Stimulated activated memory B cell treated with anti-CD40 and anti-IgM and Interleukin-4, amounts not matched to agents 10 μg/mL and 1 μg/mL and 100 μg/mL, for 72 hours (primary cell): ENCODE measurements around the gene FGF2.
"Not testable (repeated sequence)": the region's sequence is repeated elsewhere in the genome, so short reads cannot be mapped to it uniquely, and the experiment has no call there.

ENCODE experiments used
- ATAC-seq: fragments of 150-1000 bp; cut with Tn5 transposase; 2 replicates; pipeline ENCODE4 v1.10.0; 2021
- H3K27ac Mint-ChIP-seq: one replicate; pipeline ENCODE4 v1.8.0; 2022; ENCODE audit warnings: mild to moderate bottlenecking, mixed read lengths
- H3K27me3 Mint-ChIP-seq: one replicate; pipeline ENCODE4 v1.8.0; 2022; ENCODE audit warnings: mixed read lengths
- H3K36me3 Mint-ChIP-seq: one replicate; pipeline ENCODE4 v1.8.0; 2022; ENCODE audit warnings: mixed read lengths
- H3K4me1 Mint-ChIP-seq: one replicate; pipeline ENCODE4 v1.8.0; 2022; ENCODE audit warnings: mixed read lengths
- H3K4me3 Mint-ChIP-seq: one replicate; pipeline ENCODE4 v1.8.0; 2022; ENCODE audit warnings: mild to moderate bottlenecking, moderate library complexity, mixed read lengths
- H3K9me3 Mint-ChIP-seq: one replicate; pipeline ENCODE4 v1.8.0; 2022; ENCODE audit warnings: mixed read lengths

The FGF2 gene

GRCh38 chr4:122798101-122798500, 28.5 kb upstream of the FGF2 start:
- ATAC-seq = no peak
- Mint-ChIP-seq H3K9me3 (no peaks in the 10 kb centered on the region), H3K27me3 (no peaks in the 10 kb centered on the region), H3K4me3 (no peak overlapping the region), H3K36me3 (no peaks in the 10 kb centered on the region), H3K27ac (no peak overlapping the region), H3K4me1 (no peaks in the 10 kb centered on the region)

DNA sequence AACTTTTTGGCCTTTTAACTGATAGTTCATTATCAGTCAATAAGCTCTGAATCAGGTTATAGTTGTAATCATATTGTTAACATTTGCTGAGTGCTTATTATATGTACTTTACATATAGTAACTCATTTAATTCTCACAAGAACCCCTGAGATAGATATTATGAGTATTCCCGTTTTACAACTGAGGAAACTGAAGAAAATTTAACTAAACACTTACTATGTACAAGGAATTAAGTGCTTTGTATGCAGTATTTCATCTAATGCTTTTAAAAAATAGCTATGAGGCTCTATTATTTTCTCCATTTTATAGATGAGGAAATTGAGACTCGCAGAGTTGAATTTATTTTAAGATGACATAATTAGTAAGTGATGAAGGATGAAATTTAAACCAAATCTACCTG, 27.7 kb upstream of the FGF2 start:
- H3K36me3 Mint-ChIP-seq = no peaks in the 10 kb centered on the region
- H3K4me1 Mint-ChIP-seq = no peaks in the 10 kb centered on the region
- no peak for ATAC-seq
- H3K9me3 Mint-ChIP-seq = no peaks in the 10 kb centered on the region
- no peak overlapping the region for H3K4me3 Mint-ChIP-seq
- no peaks in the 10 kb centered on the region for H3K27me3 Mint-ChIP-seq
- no peak overlapping the region for H3K27ac Mint-ChIP-seq

DNA sequence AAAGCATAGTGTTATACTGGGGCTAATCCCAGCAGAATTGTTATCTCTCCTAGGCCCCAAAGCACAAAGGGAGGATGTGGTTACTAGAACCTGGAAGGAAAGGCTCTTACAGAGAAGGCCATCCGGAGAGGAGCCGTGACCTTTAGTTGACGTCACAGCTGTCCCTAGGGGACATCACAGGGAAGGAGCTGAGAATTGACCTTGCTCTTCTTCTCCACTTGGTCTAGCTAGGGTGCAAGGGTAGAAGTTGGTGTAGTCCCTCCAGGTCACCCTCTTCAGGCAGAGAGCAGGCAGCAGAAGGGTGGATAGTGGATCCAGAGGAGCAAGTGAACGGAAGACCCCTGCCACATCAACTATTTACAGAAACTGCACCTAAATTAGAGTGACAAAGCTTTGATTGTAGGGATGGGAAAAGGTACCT, 22.8 kb upstream of the FGF2 start:
- Mint-ChIP-seq H3K36me3 (no peaks in the 10 kb centered on the region), H3K9me3 (no peaks in the 10 kb centered on the region), H3K4me3 (no peak overlapping the region), H3K4me1 (no peaks in the 10 kb centered on the region), H3K27ac (no peak overlapping the region), H3K27me3 (peaks cover 11% of the 10 kb centered on the region)
- ATAC-seq = peak; percentile 56

DNA sequence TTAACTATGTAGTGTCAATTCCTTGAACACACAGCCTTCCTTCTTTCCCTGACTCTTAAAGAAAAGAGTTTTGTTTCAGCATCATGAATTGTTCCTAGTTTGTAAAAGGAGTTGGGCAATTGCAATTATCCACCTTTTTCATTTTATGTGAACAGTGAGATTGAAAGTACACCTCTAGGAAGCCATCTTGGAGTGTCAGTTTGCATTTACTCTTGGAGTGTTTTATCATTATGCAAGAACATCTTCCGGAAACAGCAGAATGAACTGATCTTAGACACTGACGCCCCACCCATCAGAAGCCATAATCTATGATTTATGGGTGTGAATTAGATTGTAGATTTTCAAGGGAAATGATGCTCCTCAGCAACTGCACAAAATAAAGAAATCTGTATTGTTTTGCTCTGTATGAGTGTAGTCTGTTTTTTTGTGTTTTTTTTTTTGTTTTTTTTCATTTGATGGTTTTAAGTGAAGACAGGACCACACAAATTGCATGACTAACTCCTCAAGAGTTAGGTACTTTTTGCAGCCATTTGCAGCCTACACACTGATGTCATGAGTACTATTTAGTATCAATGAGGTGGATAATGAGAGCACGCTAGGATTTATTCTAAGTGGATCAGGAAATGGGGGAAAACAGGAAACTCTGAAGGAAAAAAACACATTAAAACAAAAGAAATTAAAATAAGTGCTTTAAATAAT, 19.5 kb upstream of the FGF2 start:
- H3K9me3 Mint-ChIP-seq = peaks cover 4% of the 10 kb centered on the region
- no peak overlapping the region for H3K4me3 Mint-ChIP-seq
- H3K4me1 Mint-ChIP-seq = no peaks in the 10 kb centered on the region
- no peaks in the 10 kb centered on the region for H3K36me3 Mint-ChIP-seq
- H3K27ac Mint-ChIP-seq = no peak overlapping the region
- H3K27me3 Mint-ChIP-seq = peaks cover 11% of the 10 kb centered on the region
- ATAC-seq = no peak

GRCh38 chr4:122810669-122811068, 16.0 kb upstream of the FGF2 start:
- Mint-ChIP-seq H3K4me3 (no peak overlapping the region), H3K27ac (no peak overlapping the region), H3K27me3 (peaks cover 8% of the 10 kb centered on the region), H3K9me3 (peaks cover 4% of the 10 kb centered on the region), H3K36me3 (no peaks in the 10 kb centered on the region), H3K4me1 (no peaks in the 10 kb centered on the region)
- ATAC-seq = no peak

- not testable (repeated sequence) for H3K4me3 Mint-ChIP-seq, ATAC-seq, H3K36me3 Mint-ChIP-seq, H3K4me1 Mint-ChIP-seq, H3K27ac Mint-ChIP-seq, H3K9me3 Mint-ChIP-seq, H3K27me3 Mint-ChIP-seq
Observed at GRCh38 chr4:122811781-122812180, 14.8 kb upstream of the FGF2 start.

DNA sequence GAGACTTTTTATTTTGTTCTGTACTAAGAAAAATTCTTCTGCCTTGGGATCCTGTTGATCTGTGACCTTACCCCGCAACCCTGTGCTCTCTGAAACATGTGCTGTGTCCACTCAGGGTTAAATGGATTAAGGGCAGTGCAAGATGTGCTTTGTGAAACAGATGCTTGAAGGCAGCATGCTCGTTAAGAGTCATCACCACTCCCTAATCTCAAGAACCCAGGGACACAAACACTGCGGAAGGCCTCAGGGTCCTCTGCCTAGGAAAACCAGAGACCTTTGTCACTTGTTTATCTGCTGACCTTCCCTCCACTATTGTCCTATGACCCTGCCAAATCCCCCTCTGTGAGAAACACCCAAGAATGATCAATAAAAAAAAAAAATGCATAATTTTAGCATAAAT, 13.8 kb upstream of the FGF2 start:
- H3K4me1 Mint-ChIP-seq, H3K4me3 Mint-ChIP-seq, H3K9me3 Mint-ChIP-seq, H3K27me3 Mint-ChIP-seq, ATAC-seq, H3K36me3 Mint-ChIP-seq, H3K27ac Mint-ChIP-seq: not testable (repeated sequence)

DNA sequence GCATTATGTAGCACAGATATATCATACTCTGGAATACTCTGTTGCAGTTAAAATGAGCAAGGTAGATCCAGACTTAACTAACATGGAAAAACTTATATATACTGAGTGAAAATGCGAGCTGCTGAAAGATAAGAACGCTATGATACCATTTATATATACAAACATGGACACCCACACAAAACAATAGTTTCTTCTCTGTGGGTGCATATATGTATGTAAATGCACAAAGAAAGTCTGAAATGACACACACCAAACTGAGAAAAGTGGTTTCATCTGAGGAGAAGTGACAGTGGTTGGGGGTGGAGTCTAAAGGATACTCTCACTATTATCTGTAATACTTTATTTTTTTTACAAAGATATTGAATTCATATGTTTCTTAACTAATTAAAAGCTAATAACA, 12.2 kb upstream of the FGF2 start:
- Mint-ChIP-seq H3K36me3 (no peaks in the 10 kb centered on the region), H3K27ac (no peak overlapping the region), H3K9me3 (peaks cover 4% of the 10 kb centered on the region), H3K27me3 (peaks cover 14% of the 10 kb centered on the region), H3K4me1 (no peaks in the 10 kb centered on the region), H3K4me3 (no peak overlapping the region)
- peak; percentile 59 for ATAC-seq

DNA sequence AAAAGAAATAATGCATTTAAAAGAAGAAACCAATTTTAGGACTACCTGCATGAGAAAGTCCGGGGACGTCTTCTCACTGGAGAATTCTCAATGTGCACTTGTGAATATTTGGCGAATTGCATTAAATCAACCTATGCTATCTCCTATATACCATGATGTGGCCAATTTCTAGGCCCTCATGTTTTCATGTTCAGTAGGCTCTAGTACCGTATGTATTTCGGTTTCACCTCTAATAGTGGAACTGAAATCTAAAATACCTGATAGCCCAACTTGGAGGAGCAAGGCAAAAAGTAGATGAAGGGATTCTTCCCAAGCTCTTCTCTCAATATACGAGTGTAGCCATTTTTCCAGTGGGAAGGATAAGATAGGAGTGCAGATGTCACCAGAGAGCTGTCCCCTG, 11.4 kb upstream of the FGF2 start:
- no peak for ATAC-seq
- Mint-ChIP-seq H3K27ac (no peak overlapping the region), H3K36me3 (no peaks in the 10 kb centered on the region), H3K4me1 (no peaks in the 10 kb centered on the region), H3K27me3 (peaks cover 17% of the 10 kb centered on the region), H3K9me3 (peaks cover 4% of the 10 kb centered on the region), H3K4me3 (no peak overlapping the region)

DNA sequence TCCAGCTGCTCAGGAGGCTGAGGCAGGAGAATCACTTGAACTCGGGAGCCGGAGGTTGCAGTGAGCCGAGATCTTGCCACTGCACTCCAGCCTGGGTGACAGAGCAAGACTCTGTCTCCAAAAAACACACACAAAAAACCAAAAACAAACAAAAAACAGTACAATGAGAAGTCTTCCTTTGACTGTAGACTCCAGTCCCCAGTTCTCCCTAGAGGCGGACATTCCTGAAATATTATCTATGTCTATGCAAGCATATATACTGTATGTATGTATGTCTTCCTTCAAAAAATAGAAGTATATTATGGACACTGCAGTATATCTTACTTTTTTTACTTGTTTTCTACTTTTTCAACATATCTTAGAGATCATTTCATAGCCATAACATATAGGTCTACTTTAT, 10.2 kb upstream of the FGF2 start:
- no peak overlapping the region for H3K27ac Mint-ChIP-seq
- H3K36me3 Mint-ChIP-seq = no peaks in the 10 kb centered on the region
- peaks cover 27% of the 10 kb centered on the region for H3K27me3 Mint-ChIP-seq
- H3K4me3 Mint-ChIP-seq = no peak overlapping the region
- no peak for ATAC-seq
- no peaks in the 10 kb centered on the region for H3K4me1 Mint-ChIP-seq
- H3K9me3 Mint-ChIP-seq = no peaks in the 10 kb centered on the region

- no peak overlapping the region for H3K27ac Mint-ChIP-seq
- no peaks in the 10 kb centered on the region for H3K36me3 Mint-ChIP-seq
- peaks cover 47% of the 10 kb centered on the region for H3K27me3 Mint-ChIP-seq
- peaks cover 6% of the 10 kb centered on the region for H3K9me3 Mint-ChIP-seq
- no peaks in the 10 kb centered on the region for H3K4me1 Mint-ChIP-seq
- no peak overlapping the region for H3K4me3 Mint-ChIP-seq
- no peak for ATAC-seq
Observed at GRCh38 chr4:122819708-122820449, 6.8 kb upstream of the FGF2 start.

- Mint-ChIP-seq H3K4me3 (no peak overlapping the region), H3K27me3 (peaks cover 59% of the 10 kb centered on the region), H3K9me3 (peaks cover 6% of the 10 kb centered on the region), H3K36me3 (no peaks in the 10 kb centered on the region), H3K27ac (no peak overlapping the region), H3K4me1 (no peaks in the 10 kb centered on the region)
- ATAC-seq = no peak
Observed at GRCh38 chr4:122821092-122821491, 5.5 kb upstream of the FGF2 start.

- H3K4me3 Mint-ChIP-seq = no peak overlapping the region
- no peak overlapping the region for H3K27ac Mint-ChIP-seq
- H3K27me3 Mint-ChIP-seq = peaks cover 70% of the 10 kb centered on the region
- H3K4me1 Mint-ChIP-seq = peaks cover 5% of the 10 kb centered on the region
- no peak for ATAC-seq
- H3K9me3 Mint-ChIP-seq = peaks cover 6% of the 10 kb centered on the region
- no peaks in the 10 kb centered on the region for H3K36me3 Mint-ChIP-seq
Observed at GRCh38 chr4:122822466-122822865, 4.2 kb upstream of the FGF2 start.

DNA sequence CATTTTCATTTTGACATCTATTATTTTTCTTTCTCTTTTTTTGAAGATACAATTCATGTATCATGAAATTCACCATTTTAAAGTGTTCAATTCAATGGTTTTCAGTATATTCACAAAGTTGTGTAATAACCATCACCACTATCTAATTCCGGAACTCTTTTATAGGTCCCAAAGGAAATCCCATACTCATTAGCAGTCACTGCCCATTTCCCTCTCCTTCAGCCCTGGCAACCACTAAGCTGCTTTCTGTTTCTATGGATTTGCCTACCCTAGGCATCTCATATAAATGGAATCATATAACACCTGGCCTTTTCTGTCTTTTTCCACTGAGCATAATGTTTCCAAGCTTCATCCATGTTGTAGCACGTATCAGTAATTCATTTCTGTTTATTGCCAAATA, 3.2 kb upstream of the FGF2 start:
- peaks cover 71% of the 10 kb centered on the region for H3K27me3 Mint-ChIP-seq
- no peak for ATAC-seq
- peaks cover 15% of the 10 kb centered on the region for H3K4me1 Mint-ChIP-seq

GRCh38 chr4:122824616-122825015, 2.0 kb upstream of the FGF2 start:
- Mint-ChIP-seq H3K4me3 (no peak overlapping the region), H3K27ac (no peak overlapping the region), H3K36me3 (no peaks in the 10 kb centered on the region), H3K27me3 (peaks cover 74% of the 10 kb centered on the region), H3K4me1 (peaks cover 17% of the 10 kb centered on the region), H3K9me3 (peaks cover 6% of the 10 kb centered on the region)
- no peak for ATAC-seq

More for the DNA sequence above, 3.2 kb upstream of the FGF2 start:
- no peak overlapping the region for H3K27ac Mint-ChIP-seq
- H3K36me3 Mint-ChIP-seq = no peaks in the 10 kb centered on the region
- no peak overlapping the region for H3K4me3 Mint-ChIP-seq
- H3K9me3 Mint-ChIP-seq = peaks cover 6% of the 10 kb centered on the region

DNA sequence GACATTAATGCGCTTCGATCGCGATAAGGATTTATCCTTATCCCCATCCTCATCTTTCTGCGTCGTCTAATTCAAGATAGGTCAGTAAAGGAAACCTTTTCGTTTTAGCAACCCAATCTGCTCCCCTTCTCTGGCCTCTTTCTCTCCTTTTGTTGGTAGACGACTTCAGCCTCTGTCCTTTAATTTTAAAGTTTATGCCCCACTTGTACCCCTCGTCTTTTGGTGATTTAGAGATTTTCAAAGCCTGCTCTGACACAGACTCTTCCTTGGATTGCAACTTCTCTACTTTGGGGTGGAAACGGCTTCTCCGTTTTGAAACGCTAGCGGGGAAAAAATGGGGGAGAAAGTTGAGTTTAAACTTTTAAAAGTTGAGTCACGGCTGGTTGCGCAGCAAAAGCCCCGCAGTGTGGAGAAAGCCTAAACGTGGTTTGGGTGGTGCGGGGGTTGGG, 528 bp upstream of the FGF2 start:
- no peak for ATAC-seq
- Mint-ChIP-seq H3K4me1 (peaks cover 17% of the 10 kb centered on the region), H3K9me3 (peaks cover 6% of the 10 kb centered on the region), H3K27me3 (peaks cover 80% of the 10 kb centered on the region), H3K4me3 (peak overlapping the region; percentile 40), H3K36me3 (no peaks in the 10 kb centered on the region), H3K27ac (no peak overlapping the region)
